ENCODE measurements around the gene DOCK1.
"Not testable (repeated sequence)": the region's sequence is repeated elsewhere in the genome, so short reads cannot be mapped to it uniquely, and the experiment has no call there.

The DOCK1 gene

GRCh38 chr10:126927799-126928198, 22.6 kb downstream of the DOCK1 start:
- DNase-seq: no peak

DNA sequence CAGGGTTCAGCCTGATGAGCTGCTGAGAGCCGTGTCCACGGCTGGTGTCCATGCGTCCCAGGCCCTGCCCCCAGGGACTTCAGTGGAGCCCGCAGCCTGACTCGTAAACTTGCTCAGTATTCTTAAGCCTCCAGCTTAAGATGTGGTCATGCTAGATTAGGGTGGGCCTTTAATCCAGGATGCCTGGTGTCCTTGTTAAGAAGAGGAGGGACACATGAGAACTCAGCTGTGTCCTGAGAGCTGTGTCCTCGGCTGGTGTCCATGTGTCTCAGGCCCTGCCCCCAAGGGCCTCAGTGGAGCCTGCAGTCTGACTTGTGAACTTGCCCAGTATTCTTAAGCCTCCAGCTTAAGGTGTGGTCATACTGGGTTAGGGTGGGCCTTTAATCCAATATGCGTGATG, 23.0 kb downstream of the DOCK1 start:
- DNase-seq: no peak

- DNase-seq: no peak
Measured at GRCh38 chr10:126929391-126929790, 24.2 kb downstream of the DOCK1 start.

- DNase-seq: no peak
Measured at GRCh38 chr10:126930131-126930882, 25.1 kb downstream of the DOCK1 start.

GRCh38 chr10:126930883-126931503, 25.8 kb downstream of the DOCK1 start:
- DNase-seq: no peak

DNA sequence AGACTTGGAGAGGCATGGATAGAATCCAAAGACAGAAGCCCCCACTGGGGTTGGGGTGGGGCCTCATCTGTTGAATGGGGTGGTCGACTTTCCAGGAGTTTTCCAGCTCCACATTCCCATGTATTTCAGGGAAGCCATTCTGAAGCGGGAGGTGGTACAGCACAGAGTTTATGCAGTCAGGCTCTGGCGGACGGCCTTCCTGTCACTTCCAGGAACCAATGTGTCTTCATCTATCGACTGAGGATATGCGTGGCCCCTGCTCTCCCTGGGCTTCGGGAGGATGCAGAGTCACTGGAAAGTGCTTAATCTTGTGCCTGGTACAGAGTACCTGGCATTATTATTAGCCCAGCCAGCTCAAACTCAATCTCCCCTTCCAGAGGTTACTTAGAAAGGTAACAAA, 26.3 kb downstream of the DOCK1 start:
- no peak for DNase-seq

DNA sequence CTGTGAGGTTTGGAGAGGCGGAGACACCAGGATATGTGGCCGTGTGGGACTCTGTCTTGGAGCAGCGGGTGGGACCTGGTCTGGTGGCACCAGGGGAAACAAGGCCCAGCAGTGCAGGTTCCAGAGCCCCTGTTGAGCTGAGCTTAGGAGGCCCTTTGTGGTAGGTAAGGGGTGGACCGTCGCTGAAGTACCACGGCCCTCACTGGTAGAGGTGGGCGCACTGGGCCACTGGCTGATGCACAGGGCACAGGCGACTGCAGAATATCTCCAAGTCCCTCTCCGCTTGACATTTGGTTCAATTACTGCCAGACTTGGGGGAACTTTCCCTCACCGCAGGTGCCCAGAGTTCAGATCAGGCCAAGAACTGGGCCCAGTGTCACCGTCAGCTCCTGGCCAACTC, 27.3 kb downstream of the DOCK1 start:
- no peak for DNase-seq

- no peak for DNase-seq
Measured at GRCh38 chr10:126933116-126933515, 27.9 kb downstream of the DOCK1 start.

- no peak for DNase-seq
Measured at GRCh38 chr10:126935263-126935946, 30.2 kb downstream of the DOCK1 start.

- DNase-seq: no peak
Measured at GRCh38 chr10:126937026-126937425, 31.8 kb downstream of the DOCK1 start.

GRCh38 chr10:126938121-126938520, 32.9 kb downstream of the DOCK1 start:
- DNase-seq: not testable (repeated sequence)

GRCh38 chr10:126939706-126940105, 34.5 kb downstream of the DOCK1 start:
- DNase-seq: no peak

DNA sequence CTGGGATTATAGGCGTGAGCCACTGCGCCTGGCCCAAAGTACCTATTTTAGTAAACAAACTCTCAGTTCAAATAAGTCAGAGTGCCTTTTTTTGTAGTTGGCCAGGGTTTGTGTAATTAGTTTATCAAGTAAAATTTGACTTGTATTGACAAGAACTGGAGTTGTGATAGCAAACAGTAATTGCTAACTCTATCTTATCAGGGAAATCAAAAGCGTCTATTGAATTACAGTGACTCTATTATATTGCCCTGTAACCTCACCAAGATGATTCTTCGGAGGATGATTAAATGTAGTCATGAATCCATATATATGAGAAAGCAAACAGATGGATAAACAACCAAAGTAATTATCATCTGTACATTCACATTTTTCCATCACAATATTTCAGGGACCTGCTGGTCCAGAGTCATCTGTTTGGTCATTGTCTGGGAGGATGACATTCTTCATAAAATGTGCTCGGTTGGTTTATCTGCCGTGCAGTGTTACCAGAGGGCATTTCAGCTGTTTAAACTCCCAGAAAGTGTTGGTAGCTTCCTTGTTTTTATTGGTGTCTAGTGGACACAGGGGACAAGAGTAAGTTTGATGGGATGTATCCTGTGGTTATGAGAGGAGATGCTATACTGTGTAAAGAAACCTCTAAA, 35.6 kb downstream of the DOCK1 start:
- no peak for DNase-seq

GRCh38 chr10:126944191-126944590, 39.0 kb downstream of the DOCK1 start:
- no peak for DNase-seq

- DNase-seq: no peak
Measured at GRCh38 chr10:126945351-126946030, 40.3 kb downstream of the DOCK1 start.

GRCh38 chr10:126946746-126947145, 41.5 kb downstream of the DOCK1 start:
- DNase-seq: no peak

DNA sequence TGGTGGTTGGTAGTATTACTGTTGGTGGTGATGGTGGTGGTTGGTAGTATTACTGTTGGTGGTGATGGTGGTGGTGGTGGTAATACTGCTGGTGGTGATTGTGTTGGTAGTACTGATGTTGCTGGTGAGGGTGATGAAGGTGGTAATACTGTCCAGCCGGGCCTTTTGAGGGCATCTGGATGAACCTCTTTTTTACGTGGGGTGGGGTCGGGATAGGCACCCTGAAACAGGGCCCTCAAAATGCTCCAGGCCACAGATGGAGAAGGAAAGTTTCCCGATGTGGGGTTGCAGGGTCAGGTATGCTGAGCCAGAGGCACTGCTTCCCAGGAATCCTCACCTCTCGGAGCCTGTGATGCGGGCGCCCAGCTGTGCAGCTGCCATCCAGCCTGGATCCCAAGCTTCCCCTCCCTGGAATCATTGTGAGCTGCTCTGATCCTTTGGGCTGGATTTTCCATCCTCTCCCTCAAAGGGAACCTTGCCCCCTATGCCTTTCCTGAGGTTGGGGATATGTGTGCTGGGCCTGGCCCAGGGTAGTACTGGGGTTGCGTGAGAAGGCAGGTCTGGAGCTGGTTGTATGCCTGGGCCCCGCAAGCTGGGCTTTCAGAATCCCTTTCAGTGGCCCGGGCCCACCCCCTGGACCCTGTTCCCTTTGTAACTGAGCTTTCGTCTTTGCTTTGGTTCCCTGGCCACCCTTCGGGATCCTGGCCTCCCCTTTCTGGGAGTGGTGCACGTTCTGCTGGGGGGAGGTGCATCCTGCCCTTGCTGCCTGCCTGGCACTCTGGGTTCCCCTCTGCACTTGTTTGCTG, 43.3 kb downstream of the DOCK1 start:
- no peak for DNase-seq

DNA sequence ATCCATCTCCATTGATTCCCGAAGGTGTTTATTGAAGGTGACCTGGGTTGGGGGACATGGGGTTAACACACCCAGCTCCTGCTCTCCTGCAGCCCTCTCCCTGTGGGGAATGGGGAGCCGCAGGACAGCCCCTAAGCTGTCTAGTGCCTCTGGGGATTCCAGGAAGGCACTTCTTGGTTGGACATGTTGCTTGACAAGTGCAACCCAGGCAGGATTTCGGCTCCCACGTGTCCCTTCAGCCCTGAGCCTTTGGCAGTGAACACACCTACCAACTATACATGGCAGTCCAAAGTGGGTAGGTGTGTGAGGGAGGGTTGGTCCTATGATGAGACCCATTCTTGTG, 43.9 kb downstream of the DOCK1 start:
- DNase-seq: no peak

DNA sequence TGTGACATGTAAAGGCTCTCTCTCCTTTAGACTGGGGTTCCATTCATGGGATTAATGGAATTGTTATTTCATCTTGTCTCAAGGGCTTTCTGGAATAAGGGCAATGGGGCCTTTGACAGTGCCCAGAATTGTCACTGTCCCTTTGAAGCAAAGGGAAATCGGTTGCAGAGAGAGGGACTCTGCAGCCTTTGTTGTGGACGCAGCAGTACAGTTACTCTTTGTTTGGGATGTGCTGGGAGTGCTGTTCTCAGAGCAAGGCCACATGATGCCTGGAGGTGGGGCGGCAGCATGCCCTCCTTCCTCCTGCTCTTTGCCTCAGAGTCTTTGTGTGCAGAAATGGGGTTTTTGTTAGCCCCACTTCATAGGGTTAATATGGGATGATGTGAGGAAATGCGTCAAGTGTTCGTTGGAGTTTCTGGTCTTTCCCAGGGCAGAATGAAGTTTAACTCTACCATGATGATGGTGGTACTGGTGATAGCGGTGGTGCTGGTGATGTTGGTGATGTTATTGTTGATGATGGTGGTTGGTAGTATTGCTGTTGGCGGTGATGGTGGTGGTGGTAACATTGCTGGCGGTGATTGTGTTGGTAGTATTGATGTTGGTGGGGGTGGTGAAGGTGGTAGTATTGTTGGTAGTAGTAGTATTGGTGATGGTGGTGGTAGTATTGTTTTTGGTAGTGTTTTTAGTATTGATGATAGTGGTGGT, 45.3 kb downstream of the DOCK1 start:
- DNase-seq: no peak

GRCh38 chr10:126953886-126954285, 48.7 kb downstream of the DOCK1 start:
- DNase-seq: no peak

GRCh38 chr10:126955396-126955795, 50.2 kb downstream of the DOCK1 start:
- no peak for DNase-seq

All from NCI-H345 (cell line).